Activated naive CD4-positive, alpha-beta T cell treated with anti-CD3 and anti-CD28 coated beads, Interleukin-2, amount 50 U/mL, for 24 hours (primary cell): Measurements from ENCODE around the gene TNFRSF12A.

Experiments used
- H3K27ac Mint-ChIP-seq: one replicate; pipeline ENCODE4 v1.8.0; 2021; ENCODE audit warnings: mild to moderate bottlenecking, mixed read lengths
- H3K27me3 Mint-ChIP-seq: one replicate; pipeline ENCODE4 v1.8.0; 2021; ENCODE audit warnings: mixed read lengths
- H3K36me3 Mint-ChIP-seq: one replicate; pipeline ENCODE4 v1.8.0; 2021; ENCODE audit warnings: mixed read lengths
- H3K4me1 Mint-ChIP-seq: one replicate; pipeline ENCODE4 v1.8.0; 2021; ENCODE audit warnings: mixed read lengths
- H3K4me3 Mint-ChIP-seq: one replicate; pipeline ENCODE4 v1.8.0; 2021; ENCODE audit warnings: mild to moderate bottlenecking, mixed read lengths
- H3K9me3 Mint-ChIP-seq: one replicate; pipeline ENCODE4 v1.8.0; 2021; ENCODE audit warnings: mixed read lengths

TNFRSF12A gene

DNA sequence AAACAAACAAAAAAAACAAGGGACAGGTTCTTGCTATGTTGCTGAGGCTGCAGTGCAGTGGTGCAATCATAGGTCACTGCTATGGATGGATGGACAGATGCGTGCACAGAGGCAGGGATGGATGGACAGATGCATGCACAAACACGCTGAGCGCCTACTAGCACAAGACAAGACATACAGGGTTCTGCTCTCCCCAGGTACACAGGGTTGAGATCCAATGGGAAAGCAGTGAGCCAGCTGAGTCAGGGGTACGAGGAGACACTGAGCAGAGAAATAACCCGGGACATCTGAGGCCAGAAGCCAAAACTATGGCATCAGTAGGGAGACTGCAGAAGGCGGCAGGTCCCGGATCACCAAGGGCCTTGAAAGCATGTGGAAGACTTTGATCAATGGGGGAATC lies 51.5 kb downstream of the TNFRSF12A start:
- Mint-ChIP-seq H3K27ac (peak overlapping the region; percentile 56), H3K27me3 (no peaks in the 10 kb centered on the region), H3K36me3 (peaks cover 10% of the 10 kb centered on the region), H3K4me1 (peaks cover 79% of the 10 kb centered on the region), H3K4me3 (no peak overlapping the region), H3K9me3 (no peaks in the 10 kb centered on the region)
